ENCODE measurements around the gene AIP.
A peak's percentile ranks its signal among the peaks of the same experiment; 100 is the strongest.

AIP gene

DNA sequence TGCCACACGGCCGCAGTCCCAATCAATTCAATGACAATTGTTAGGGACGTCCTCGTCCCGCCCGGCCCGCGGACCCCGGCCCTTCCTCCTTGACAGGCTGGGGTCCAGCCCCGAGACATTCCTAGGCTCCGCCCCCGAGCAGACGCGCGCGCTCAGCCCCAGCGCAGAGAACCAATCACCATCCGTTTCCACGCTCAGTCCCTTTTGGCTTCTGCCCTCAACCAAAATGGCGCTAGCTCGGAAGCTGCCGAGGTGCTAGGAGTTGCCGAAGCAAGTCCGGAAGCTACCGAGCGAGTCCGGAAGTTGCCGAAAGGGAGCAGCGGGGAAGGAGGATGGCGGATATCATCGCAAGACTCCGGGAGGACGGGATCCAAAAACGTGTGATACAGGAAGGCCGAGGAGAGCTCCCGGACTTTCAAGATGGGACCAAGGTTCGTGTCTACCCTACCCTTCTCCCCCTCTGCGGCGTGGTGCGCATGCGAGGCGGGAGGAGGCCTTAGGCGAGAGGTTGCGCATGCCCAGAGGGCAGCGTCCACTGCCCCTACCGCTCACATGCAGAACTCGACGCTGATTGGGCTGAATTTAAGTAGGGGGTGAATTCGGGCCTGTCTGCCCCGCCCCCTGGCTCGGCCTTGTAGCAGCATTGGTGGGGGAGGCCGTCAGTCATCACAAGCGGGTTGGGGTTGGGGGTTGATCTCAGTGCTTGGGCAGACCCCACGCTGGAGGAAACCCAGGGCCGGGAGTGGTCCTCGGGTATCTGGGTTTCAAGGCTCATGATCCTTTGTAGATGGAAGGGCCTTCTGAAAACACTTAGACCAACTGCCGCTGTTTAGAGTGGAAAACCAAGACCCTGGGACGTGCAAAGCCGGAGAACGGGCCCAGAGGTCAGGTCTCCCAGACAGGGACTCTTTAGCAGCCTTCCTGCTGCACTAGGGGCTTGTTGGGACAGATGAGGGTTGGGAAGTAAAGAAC lies at the start of gene AIP:
TSS of gene AIP (plus strand) at position 200 of the 972 bp plus-strand sequence. CDS start at position 333, 133 bp downstream.
- CTCF ChIA-PET = interaction anchor here (0.7 to 2.5 kb wide), 6 partner anchors 8 to 82 kb away, joined by 3 to 12 read pairs (median 6); partner anchors contain the start of genes PITPNM1 and TMEM134

DNA sequence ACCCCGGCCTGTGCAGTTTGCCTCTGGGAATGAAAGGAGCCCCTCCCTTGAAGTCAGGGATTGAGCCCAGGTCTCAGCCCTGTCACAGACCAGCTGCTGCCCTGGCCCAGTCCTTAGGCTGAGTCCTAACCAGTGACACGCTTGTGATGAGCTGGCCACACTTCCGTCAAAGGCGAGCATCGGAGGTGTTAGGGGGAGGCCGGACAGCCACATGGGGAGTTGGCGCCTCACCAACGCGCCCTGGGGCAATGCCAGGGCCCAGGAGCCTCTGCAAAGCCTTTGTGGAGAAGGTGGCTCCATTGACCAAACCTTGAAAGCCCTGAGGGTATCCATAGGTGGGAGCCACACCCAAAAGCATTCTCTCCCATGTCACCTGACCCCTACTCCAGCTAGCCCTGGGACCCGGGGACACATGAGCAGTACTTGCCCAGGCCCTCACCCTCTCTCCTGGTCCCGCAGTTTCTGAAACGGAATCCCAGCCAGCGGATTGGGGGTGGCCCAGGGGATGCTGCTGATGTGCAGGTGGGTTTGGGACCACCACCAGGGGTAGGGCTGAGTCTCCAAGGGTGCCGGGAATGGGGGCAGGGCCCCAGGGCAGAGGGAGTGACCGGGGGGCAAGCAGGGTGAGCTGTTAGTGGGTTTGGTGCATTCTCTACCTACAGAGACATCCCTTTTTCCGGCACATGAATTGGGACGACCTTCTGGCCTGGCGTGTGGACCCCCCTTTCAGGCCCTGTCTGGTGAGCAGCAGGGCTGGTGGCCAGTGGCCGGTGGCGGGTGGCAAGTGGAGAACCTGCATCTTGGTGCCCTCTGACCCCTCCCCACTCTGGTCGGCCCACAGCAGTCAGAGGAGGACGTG lies 49.1 kb upstream of the AIP start:
- CTCF ChIA-PET = interaction anchor here (1.2 to 1.8 kb wide), 2 partner anchors 32 to 172 kb away, joined by 3 to 6 read pairs; partner anchors contain the start of gene PPP1CA
- TF ChIP-seq, protein P1, sequence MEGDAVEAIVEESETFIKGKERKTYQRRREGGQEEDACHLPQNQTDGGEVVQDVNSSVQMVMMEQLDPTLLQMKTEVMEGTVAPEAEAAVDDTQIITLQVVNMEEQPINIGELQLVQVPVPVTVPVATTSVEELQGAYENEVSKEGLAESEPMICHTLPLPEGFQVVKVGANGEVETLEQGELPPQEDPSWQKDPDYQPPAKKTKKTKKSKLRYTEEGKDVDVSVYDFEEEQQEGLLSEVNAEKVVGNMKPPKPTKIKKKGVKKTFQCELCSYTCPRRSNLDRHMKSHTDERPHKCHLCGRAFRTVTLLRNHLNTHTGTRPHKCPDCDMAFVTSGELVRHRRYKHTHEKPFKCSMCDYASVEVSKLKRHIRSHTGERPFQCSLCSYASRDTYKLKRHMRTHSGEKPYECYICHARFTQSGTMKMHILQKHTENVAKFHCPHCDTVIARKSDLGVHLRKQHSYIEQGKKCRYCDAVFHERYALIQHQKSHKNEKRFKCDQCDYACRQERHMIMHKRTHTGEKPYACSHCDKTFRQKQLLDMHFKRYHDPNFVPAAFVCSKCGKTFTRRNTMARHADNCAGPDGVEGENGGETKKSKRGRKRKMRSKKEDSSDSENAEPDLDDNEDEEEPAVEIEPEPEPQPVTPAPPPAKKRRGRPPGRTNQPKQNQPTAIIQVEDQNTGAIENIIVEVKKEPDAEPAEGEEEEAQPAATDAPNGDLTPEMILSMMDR (IDR thresholded peaks at IDR 0.05; ENCODE audit: control extremely low read depth, extremely low read depth, low read depth, missing control alignments) = no peak
- POLR2A ChIA-PET = interaction anchor here (0.6 to 1.3 kb wide), 2 partner anchors 10 to 16 kb away, joined by 3 read pairs; partner anchors contain the start of gene CORO1B
- no peak for DNase-seq (ENCODE audit: extremely low spot score)

More for the DNA sequence above, at the start of gene AIP:
- DNase-seq (ENCODE audit: extremely low spot score) = peak; percentile 94
- TF ChIP-seq, protein P1 (IDR thresholded peaks at IDR 0.05; ENCODE audit: control extremely low read depth, extremely low read depth, low read depth, missing control alignments) = no peak
- POLR2A ChIA-PET = interaction anchor here (0.9 to 1.0 kb wide), 4 partner anchors 10 to 47 kb away, joined by 3 to 5 read pairs (median 3); partner anchors contain the start of gene PTPRCAP

DNA sequence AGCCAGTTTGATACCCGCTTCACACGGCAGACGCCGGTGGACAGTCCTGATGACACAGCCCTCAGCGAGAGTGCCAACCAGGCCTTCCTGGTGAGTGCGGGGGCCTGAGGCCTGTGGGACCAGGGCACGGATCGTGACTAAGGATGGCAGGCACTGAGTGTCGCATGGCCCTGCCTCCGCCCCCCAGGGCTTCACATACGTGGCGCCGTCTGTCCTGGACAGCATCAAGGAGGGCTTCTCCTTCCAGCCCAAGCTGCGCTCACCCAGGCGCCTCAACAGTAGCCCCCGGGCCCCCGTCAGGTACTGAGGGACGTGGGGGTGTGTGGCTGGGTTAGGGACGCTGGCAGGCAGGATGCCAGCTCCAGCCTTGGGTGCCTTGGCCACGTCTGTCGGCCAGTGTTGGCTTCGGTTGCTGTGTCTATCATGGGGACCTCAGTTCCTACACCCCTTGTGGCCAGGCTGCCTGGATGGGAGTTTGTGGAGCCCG lies 48.4 kb upstream of the AIP start:
- TF ChIP-seq, protein P1 (IDR thresholded peaks at IDR 0.05; ENCODE audit: control extremely low read depth, extremely low read depth, low read depth, missing control alignments) = no peak
- DNase-seq (ENCODE audit: extremely low spot score) = no peak
- POLR2A ChIA-PET = interaction anchor here (1.3 kb wide), 1 partner anchor 15 kb away, joined by 3 read pairs; no protein-coding TSS in a partner anchor
- CTCF ChIA-PET = interaction anchor here (1.8 kb wide), 1 partner anchor 33 kb away, joined by 6 read pairs; the partner anchor contains the start of gene PPP1CA

DNA sequence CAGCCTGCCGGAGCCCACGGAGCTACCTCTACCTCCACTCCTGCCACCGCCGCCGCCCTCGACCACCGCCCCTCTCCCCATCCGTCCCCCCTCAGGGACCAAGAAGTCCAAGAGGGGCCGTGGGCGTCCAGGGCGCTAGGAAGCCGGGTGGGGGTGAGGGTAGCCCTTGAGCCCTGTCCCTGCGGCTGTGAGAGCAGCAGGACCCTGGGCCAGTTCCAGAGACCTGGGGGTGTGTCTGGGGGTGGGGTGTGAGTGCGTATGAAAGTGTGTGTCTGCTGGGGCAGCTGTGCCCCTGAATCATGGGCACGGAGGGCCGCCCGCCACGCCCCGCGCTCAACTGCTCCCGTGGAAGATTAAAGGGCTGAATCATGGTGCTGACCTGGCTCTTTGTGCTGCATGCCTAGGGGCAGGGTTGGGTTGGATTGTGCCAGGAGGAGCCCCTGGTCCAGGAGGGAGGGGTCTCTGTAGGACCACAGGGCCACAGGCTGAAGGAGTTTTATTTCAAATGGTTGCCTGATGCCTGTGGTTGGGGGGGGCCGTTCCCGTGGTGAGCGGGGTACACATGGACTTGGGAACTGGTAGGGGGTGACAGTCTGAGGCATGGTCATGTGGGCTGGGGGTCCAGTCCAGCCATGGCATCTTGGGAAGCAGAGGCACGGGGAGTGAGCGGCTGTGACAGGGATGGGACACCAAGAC lies 47.6 kb upstream of the AIP start:
- ChIA-PET CTCF (interaction anchor here (1.2 to 1.8 kb wide), 2 partner anchors 34 to 84 kb away, joined by 3 to 6 read pairs; partner anchors contain the start of gene PPP1CA), POLR2A (interaction anchor here (1.3 kb wide), 1 partner anchor 14 kb away, joined by 3 read pairs; no protein-coding TSS in a partner anchor)
- DNase-seq (ENCODE audit: extremely low spot score) = no peak
- TF ChIP-seq, protein P1 (IDR thresholded peaks at IDR 0.05; ENCODE audit: control extremely low read depth, extremely low read depth, low read depth, missing control alignments) = no peak

DNA sequence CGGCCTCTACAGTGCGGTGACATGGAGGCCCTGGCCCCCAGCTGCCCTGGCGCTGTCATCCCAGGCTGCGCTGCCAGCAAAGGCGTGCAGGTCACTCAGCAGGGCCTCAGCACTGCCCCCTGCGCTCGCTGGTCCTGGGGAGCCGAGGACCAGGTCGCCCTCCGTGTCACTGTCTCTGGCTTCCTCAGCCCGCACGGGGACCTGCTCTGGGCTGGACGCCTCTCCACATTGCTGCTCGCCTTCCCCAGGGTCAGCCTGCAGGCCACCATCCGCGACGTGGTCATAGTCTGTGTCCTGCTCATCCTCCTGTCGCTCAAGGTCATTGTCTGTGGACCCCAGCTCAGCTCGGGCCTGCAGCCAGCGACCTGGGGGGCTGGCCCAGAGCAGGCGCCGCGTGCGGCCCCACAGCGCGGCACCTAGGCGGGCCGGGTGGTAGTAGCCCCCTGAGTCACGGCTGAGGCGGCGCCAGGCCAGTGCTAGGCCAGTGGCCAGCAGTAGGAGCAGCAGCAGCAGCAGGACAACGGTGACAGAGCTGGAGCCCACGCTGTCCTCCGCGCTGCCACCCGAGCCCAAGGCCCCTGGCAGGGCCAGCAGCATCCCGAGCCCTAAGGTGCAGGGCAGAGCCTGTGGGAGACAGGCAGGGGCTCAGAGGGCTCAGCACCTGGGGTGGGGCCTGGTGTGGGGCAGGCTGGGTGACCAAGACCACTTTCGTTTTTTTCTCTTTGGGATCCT lies 46.9 kb upstream of the AIP start:
- CTCF ChIA-PET = interaction anchor here (0.8 to 2.1 kb wide), 5 partner anchors 10 to 84 kb away, joined by 3 to 8 read pairs (median 3); partner anchors contain the start of gene PPP1CA
- POLR2A ChIA-PET = interaction anchor here (1.1 to 1.2 kb wide), 2 partner anchors 47 to 51 kb away, joined by 3 read pairs; partner anchors contain the start of gene AIP
- DNase-seq (ENCODE audit: extremely low spot score) = no peak
- TF ChIP-seq, protein P1 (IDR thresholded peaks at IDR 0.05; ENCODE audit: control extremely low read depth, extremely low read depth, low read depth, missing control alignments) = no peak

Data from GM10248 (cell line).